H1 (cell line): ENCODE measurements around the gene ITGB4. TPM values are rescaled to one million over a fixed set of nuclear protein-coding genes. Genes with fewer than 3 reads are reported as not detected.

Experiments
- CTCF ChIA-PET: fragments of 300-600 bp; sonication (Branson Sonifier 250); formaldehyde crosslinking; loops from one replicate; lab custom pipeline; 2021; ENCODE audit not compliant: partially characterized antibody; lab: Charles Lee
- POLR2A ChIA-PET: fragments of 300-600 bp; sonication (Branson Sonifier 250); formaldehyde crosslinking; loops from one replicate; lab custom pipeline; 2021; ENCODE audit warnings: inconsistent platforms; ENCODE audit not compliant: partially characterized antibody; lab: Charles Lee
- DNase-seq, 2 experiments: peaks; one replicate each; pipeline versions ENCODE4 v3.0.0 to v3.0.0-alpha.2; 2010 to 2022; ENCODE audit warnings: low spot score in 2 of 2, low read depth in 1 of 2, mixed read lengths in 1 of 2
- FAIRE-seq: peaks from 2 replicates; lab custom pipeline; 2011; peaks lifted over from hg19 to GRCh38; lab: Jason Lieb, UNC
- H2AFZ ChIP-seq: 2 replicates; pipeline ENCODE4 v1.8.1; 2012; ENCODE audit warnings: low read length, inconsistent platforms
- H2AK5ac ChIP-seq: 2 replicates; pipeline ENCODE4 v1.6.1; 2013; ENCODE audit warnings: low read depth, low read length
- H2BK120ac ChIP-seq: replicated peaks from 2 replicates; pipeline ENCODE3; 2013; ENCODE audit warnings: low read depth, low read length, inconsistent platforms
- H2BK12ac ChIP-seq: 2 replicates; pipeline ENCODE4 v1.6.1; 2013; ENCODE audit warnings: low read depth, low read length
- H2BK15ac ChIP-seq: 2 replicates; pipeline ENCODE4 v1.6.1; 2013; ENCODE audit warnings: low read length
- H2BK20ac ChIP-seq: 2 replicates; pipeline ENCODE4 v1.6.1; 2013; ENCODE audit warnings: low read length
- H2BK5ac ChIP-seq: 2 replicates; pipeline ENCODE4 v1.6.1; 2013; ENCODE audit warnings: low read depth, low read length
- H3K14ac ChIP-seq: 2 replicates; pipeline ENCODE4 v1.6.1; 2013; ENCODE audit warnings: inconsistent platforms; ENCODE audit not compliant: insufficient read length
- H3K18ac ChIP-seq: 2 replicates; pipeline ENCODE4 v1.6.1; 2013; ENCODE audit warnings: low read length; ENCODE audit errors: extremely low read depth
- H3K23ac ChIP-seq: 2 replicates; pipeline ENCODE4 v1.6.1; 2013; ENCODE audit warnings: inconsistent platforms; ENCODE audit not compliant: insufficient read length
- H3K23me2 ChIP-seq: 2 replicates; pipeline ENCODE4 v1.6.1; 2013; ENCODE audit warnings: low read depth, low read length
- H3K27ac ChIP-seq: 2 replicates; pipeline ENCODE4 v1.6.1; 2011; ENCODE audit warnings: low read depth, low read length, inconsistent platforms
- H3K27me3 ChIP-seq, 4 experiments: replicated peaks in 1 of 4; 1 replicate in 1 of 4; 2 replicates in 3 of 4; pipeline versions ENCODE4 v1.6.1 to v1.8.1; 2011 to 2013; ENCODE audit warnings: low read length in 3 of 4, mild to moderate bottlenecking in 3 of 4, inconsistent platforms in 2 of 4, mixed read lengths in 2 of 4, moderate library complexity in 1 of 4; ENCODE audit not compliant: control insufficient read depth in 3 of 4, insufficient read depth in 3 of 4; ENCODE audit errors: extremely low read depth in 1 of 4
- H3K36me3 ChIP-seq, 4 experiments: 2 replicates each; pipeline versions ENCODE4 v1.6.1 to v1.8.1; 2011 to 2013; ENCODE audit warnings: mild to moderate bottlenecking in 4 of 4, low read length in 3 of 4, moderate library complexity in 2 of 4, control low read depth in 1 of 4, inconsistent platforms in 1 of 4; ENCODE audit not compliant: insufficient read depth in 4 of 4, control insufficient read depth in 2 of 4
- H3K4ac ChIP-seq: replicated peaks from 2 replicates; pipeline ENCODE3; 2013; ENCODE audit warnings: low read length, low read depth, mixed read lengths, inconsistent platforms; ENCODE audit not compliant: insufficient read length
- H3K4me1 ChIP-seq, 4 experiments: replicated peaks in 1 of 4; 1 replicate in 1 of 4; 2 replicates in 3 of 4; pipeline versions ENCODE4 v1.6.1 to v1.8.1; 2011 to 2013; ENCODE audit warnings: low read length in 3 of 4, inconsistent platforms in 2 of 4, mixed read lengths in 1 of 4; ENCODE audit not compliant: insufficient read depth in 4 of 4, control insufficient read depth in 3 of 4
- H3K4me2 ChIP-seq, 2 experiments: 2 replicates each; pipeline versions ENCODE4 v1.6.1 to v1.8.1; 2011 to 2013; ENCODE audit warnings: low read depth in 2 of 2, low read length in 2 of 2, control low read depth in 1 of 2, inconsistent platforms in 1 of 2, mild to moderate bottlenecking in 1 of 2; ENCODE audit not compliant: insufficient read depth in 1 of 2
- H3K4me3 ChIP-seq, 4 experiments: fragments of 200-600, 300-600 bp in 1 of 4; sonication (generic), shearing (Covaris generic), sonication (Bioruptor Twin) in 1 of 4; 2 replicates each; pipeline versions ENCODE4 v1.5.1 to v1.8.1; 2011 to 2016; ENCODE audit warnings: low read length in 4 of 4, low read depth in 3 of 4, control low read depth in 2 of 4, inconsistent platforms in 2 of 4, mild to moderate bottlenecking in 2 of 4, mixed read lengths in 1 of 4, moderate library complexity in 1 of 4; ENCODE audit not compliant: insufficient read depth in 2 of 4; ENCODE audit errors: extremely low read depth in 1 of 4
- H3K56ac ChIP-seq: replicated peaks from 2 replicates; pipeline ENCODE3; 2013; ENCODE audit warnings: low read depth, mild to moderate bottlenecking, mixed read lengths, low read length, inconsistent platforms; ENCODE audit not compliant: insufficient read length
- H3K79me1 ChIP-seq: 2 replicates; pipeline ENCODE4 v1.6.1; 2013; ENCODE audit warnings: low read depth, low read length, control low read depth
- H3K79me2 ChIP-seq, 2 experiments: 2 replicates each; pipeline versions ENCODE4 v1.6.1 to v1.8.1; 2012 to 2013; ENCODE audit warnings: low read length in 2 of 2, mild to moderate bottlenecking in 2 of 2, inconsistent platforms in 1 of 2; ENCODE audit not compliant: insufficient read depth in 2 of 2, control insufficient read depth in 1 of 2
- H3K9ac ChIP-seq, 4 experiments: replicated peaks in 1 of 4; 1 replicate in 1 of 4; 2 replicates in 3 of 4; pipeline versions ENCODE4 v1.6.1 to v1.8.1; 2011 to 2013; ENCODE audit warnings: low read depth in 3 of 4, low read length in 3 of 4, control low read depth in 2 of 4, mild to moderate bottlenecking in 2 of 4, moderate library complexity in 2 of 4, inconsistent platforms in 1 of 4; ENCODE audit errors: extremely low read depth in 1 of 4
- H3K9me3 ChIP-seq, 2 experiments: 2 replicates each; pipeline versions ENCODE4 v1.6.1 to v1.8.1; 2012 to 2013; ENCODE audit warnings: mild to moderate bottlenecking in 2 of 2, moderate library complexity in 2 of 2, control low read depth in 1 of 2, inconsistent platforms in 1 of 2, low read depth in 1 of 2, low read length in 1 of 2, mixed read lengths in 1 of 2; ENCODE audit not compliant: insufficient read depth in 2 of 2
- H4K20me1 ChIP-seq, 2 experiments: replicated peaks in 1 of 2; 2 replicates each; pipeline versions ENCODE3 to v1.8.1; 2011 to 2013; ENCODE audit warnings: inconsistent platforms in 2 of 2, low read length in 2 of 2, mild to moderate bottlenecking in 1 of 2; ENCODE audit not compliant: insufficient read depth in 2 of 2, control insufficient read depth in 1 of 2
- H4K5ac ChIP-seq: 2 replicates; pipeline ENCODE4 v1.6.1; 2013; ENCODE audit warnings: low read length, low read depth, mixed read lengths, inconsistent platforms; ENCODE audit not compliant: insufficient read length
- H4K8ac ChIP-seq: 2 replicates; pipeline ENCODE4 v1.8.0; 2013; ENCODE audit warnings: mild to moderate bottlenecking, moderate library complexity, low read length, inconsistent platforms; ENCODE audit not compliant: insufficient read depth; ENCODE audit errors: extremely low read depth
- H4K91ac ChIP-seq: replicated peaks from 2 replicates; pipeline ENCODE3; 2013; ENCODE audit warnings: low read length, mixed read lengths, inconsistent platforms; ENCODE audit not compliant: insufficient read length
- ATF2 ChIP-seq: IDR thresholded peaks from 2 replicates; pipeline ENCODE4 v1.6.1; 2012; ENCODE audit warnings: low read length, inconsistent platforms
- BACH1 ChIP-seq: IDR thresholded peaks from 2 replicates; pipeline ENCODE4 v1.6.1; 2012; ENCODE audit warnings: low read length, improper control_type of control experiment
- BRCA1 ChIP-seq: IDR thresholded peaks from 2 replicates; pipeline ENCODE4 v1.6.1; 2012; ENCODE audit warnings: low read depth, low read length, improper control_type of control experiment
- CHD2 ChIP-seq: IDR thresholded peaks from 2 replicates; pipeline ENCODE4 v1.6.1; 2012; ENCODE audit warnings: low read length, improper control_type of control experiment
- CREB1 ChIP-seq: IDR thresholded peaks from 2 replicates; pipeline ENCODE4 v1.6.1; 2012; ENCODE audit warnings: inconsistent platforms
- KDM1A ChIP-seq: fragments of 200-600, 300-600 bp; sonication (generic); IDR thresholded peaks from 2 replicates; pipeline ENCODE4 v1.7.1; 2016; ENCODE audit warnings: mild to moderate bottlenecking, low read length, borderline replicate concordance
- KDM4A ChIP-seq: IDR thresholded peaks from one replicate; pipeline ENCODE4 v1.7.1; 2012; ENCODE audit warnings: low read depth, mild to moderate bottlenecking, moderate library complexity, low read length, inconsistent platforms; ENCODE audit not compliant: severe bottlenecking
- MAFK ChIP-seq: IDR thresholded peaks from 2 replicates; pipeline ENCODE4 v1.6.1; 2012; ENCODE audit warnings: low read depth, mild to moderate bottlenecking, improper control_type of control experiment, low read length
- RBBP5 ChIP-seq: IDR thresholded peaks from 2 replicates; pipeline ENCODE4 v1.7.1; 2012; ENCODE audit warnings: low read depth, mild to moderate bottlenecking, inconsistent platforms, low read length, moderate library complexity, borderline replicate concordance
- RXRA ChIP-seq: IDR thresholded peaks from 2 replicates; pipeline ENCODE4 v1.6.1; 2011; ENCODE audit warnings: low read depth, mild to moderate bottlenecking, low read length, moderate library complexity; ENCODE audit not compliant: insufficient read depth
- SIN3A ChIP-seq, 2 experiments: IDR thresholded peaks in 1 of 2; conservative IDR thresholded peaks in 1 of 2; 2 replicates each; pipeline ENCODE4 v1.6.1; 2011 to 2012; ENCODE audit warnings: low read length in 2 of 2, improper control_type of control experiment in 1 of 2, low read depth in 1 of 2, mild to moderate bottlenecking in 1 of 2
- SIRT6 ChIP-seq: IDR thresholded peaks from one replicate; pipeline ENCODE4 v1.7.1; 2012; ENCODE audit warnings: low read length, inconsistent platforms
- SP2 ChIP-seq: IDR thresholded peaks from 2 replicates; pipeline ENCODE4 v1.6.1; 2012; ENCODE audit warnings: mild to moderate bottlenecking, low read length, inconsistent platforms
- WGBS, 2 experiments: shearing (Covaris generic) in 1 of 2; methylation state at CpG; one replicate each; pipeline versions ENCODE4 v1.1.6 to v1.1.7; 2013 to 2015; ENCODE audit warnings: low lambda C conversion rate in 2 of 2, mixed read lengths in 2 of 2, inconsistent platforms in 1 of 2, low coverage in 1 of 2, missing lambda C conversion rate in 1 of 2; ENCODE audit not compliant: insufficient replicate concordance in 2 of 2, insufficient coverage in 1 of 2, insufficient read length in 1 of 2; ENCODE audit errors: extremely low coverage in 1 of 2, missing lambda C conversion rate in 1 of 2; 5-methylcytosine and 5-hydroxymethylcytosine counted together
- polyA plus RNA-seq, 7 experiments: library from polyadenylated mRNA; depleted of rRNA in 3 of 7; stranded (reverse) in 5 of 7; unstranded in 2 of 7; fragments of >200 nt in 5 of 7; fragments of 200-250 nt in 2 of 7; gene quantifications; 1 replicate in 5 of 7; 2 replicates in 1 of 7; 4 replicates in 1 of 7; pipeline versions ENCODE4 v1.2.1 to v1.2.3, GENCODE V29; 2011 to 2013; ENCODE audit warnings: missing spikeins in 2 of 7, mixed read lengths in 2 of 7
- total RNA-seq: library from RNA; stranded (reverse); fragmentation: NEBNext Ultra II Directional; extraction: Animal tissue kit (Norgen Biotek cat#: 25700); gene quantifications from 2 replicates; pipeline ENCODE4 v1.2.1, GENCODE V29; 2021

Gene ITGB4
- total and polyA plus RNA-seq, 2 of the 8 experiments (the other 6 are each of a cell fraction or from before 2014, with no cell fraction given) = 5.2 to 5.6 TPM

- Histone ChIP-seq H2BK120ac (no peak overlapping the region), H3K4me1 (peaks cover 3 to 21% (median 7%) of the 10 kb centered on the region in 4 experiments), H2BK20ac (no peak overlapping the region), H4K91ac (no peak overlapping the region), H2BK5ac (no peak overlapping the region), H4K8ac (no peak overlapping the region), H2AK5ac (no peak overlapping the region), H2AFZ (no peak overlapping the region), H3K27ac (no peak overlapping the region), H3K18ac (no peak overlapping the region), H3K27me3 (no peaks in the 10 kb centered on the region), H4K20me1 (peaks cover 4 to 8% of the 10 kb centered on the region in 2 experiments), H3K14ac (no peak overlapping the region), H3K4me2 (no peak overlapping the region), H3K79me2 (peaks cover 0 to 17% of the 10 kb centered on the region in 2 experiments; a peak in 2 of 4 replicates), H3K9me3 (no peaks in the 10 kb centered on the region), H3K36me3 (peaks cover 12 to 21% (median 15%) of the 10 kb centered on the region in 4 experiments), H4K5ac (no peak overlapping the region), H2BK15ac (no peak overlapping the region), H3K79me1 (peaks cover 4% of the 10 kb centered on the region), H3K4ac (no peak overlapping the region), H2BK12ac (no peak overlapping the region), H3K23me2 (no peaks in the 10 kb centered on the region), H3K4me3 (no peak overlapping the region), H3K9ac (no peak overlapping the region), H3K56ac (no peak overlapping the region), H3K23ac (no peak overlapping the region)
- WGBS, 2 experiments = 95% methylated on average over 12 of the region's 12 CpGs; no CpG with 5 or more reads in 1 of the 2 experiments
- ChIA-PET CTCF (interaction anchor here (0.7 to 6.8 kb wide), 11 partner anchors 10 to 107 kb away, joined by 3 to 48 read pairs (median 4); partner anchors contain the start of gene SMIM5), POLR2A (interaction anchor here (0.7 to 1.6 kb wide), 5 partner anchors 9 to 29 kb away, joined by 3 to 6 read pairs (median 4); partner anchors contain the start of genes RECQL5 and SAP30BP)
- FAIRE-seq (no peak), DNase-seq (no peak)
- TF ChIP-seq RBBP5 (no peak), BRCA1 (no peak), KDM1A (no peak), MAFK (no peak), BACH1 (no peak), RXRA (no peak), CHD2 (no peak), SP2 (no peak), CREB1 (no peak), ATF2 (no peak), SIN3A (conservative IDR thresholded peaks at IDR 0.05 in 1 of 2, IDR thresholded peaks at IDR 0.05 in 1 of 2; ENCODE audit: low read depth in 1 of 2, low read length in 2 of 2) (no peak), SIRT6 (no peak), KDM4A (no peak)
These were observed 25.4 kb upstream of the ITGB4 start for GRCh38 chr17:75695830-75696271.
